GM04503 (cell line): ENCODE measurements around the gene CWC27.
A peak's percentile ranks its signal among the peaks of the same experiment; 100 is the strongest.
"Not testable (repeated sequence)": the region's sequence is repeated elsewhere in the genome, so short reads cannot be mapped to it uniquely, and the experiment has no call there.

Experiments used
- DNase-seq: peaks from one replicate; pipeline ENCODE4 v3.0.0-alpha.2; 2012; ENCODE audit warnings: low read depth

Gene CWC27

GRCh38 chr5:64838803-64839202 lies 70.1 kb downstream of the CWC27 start:
- DNase-seq = no peak

GRCh38 chr5:64839936-64840335 lies 71.2 kb downstream of the CWC27 start:
- no peak for DNase-seq

- DNase-seq = no peak
Measured at GRCh38 chr5:64840958-64841357, 72.2 kb downstream of the CWC27 start.

- no peak for DNase-seq
Measured at GRCh38 chr5:64853777-64854176, 85.0 kb downstream of the CWC27 start.

DNA sequence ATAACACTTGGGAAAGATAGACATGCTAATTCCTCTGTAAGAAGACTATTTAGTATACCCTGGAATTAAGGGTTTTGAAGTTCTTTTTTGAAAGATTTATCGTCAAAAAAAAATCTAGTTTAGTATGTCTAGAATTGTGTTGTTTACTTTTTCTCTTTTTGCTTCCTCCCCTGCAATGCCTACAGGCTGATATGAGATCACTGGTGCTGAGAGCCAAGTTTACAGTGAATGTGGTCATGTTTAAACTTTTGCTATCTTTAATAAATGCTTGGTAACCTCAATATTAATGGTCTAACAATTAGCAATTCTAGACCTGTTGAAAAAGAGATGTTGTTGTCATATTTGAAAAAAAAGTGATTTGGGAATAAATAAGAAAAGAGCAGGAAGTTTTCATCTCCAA lies 86.1 kb downstream of the CWC27 start:
- no peak for DNase-seq

DNA sequence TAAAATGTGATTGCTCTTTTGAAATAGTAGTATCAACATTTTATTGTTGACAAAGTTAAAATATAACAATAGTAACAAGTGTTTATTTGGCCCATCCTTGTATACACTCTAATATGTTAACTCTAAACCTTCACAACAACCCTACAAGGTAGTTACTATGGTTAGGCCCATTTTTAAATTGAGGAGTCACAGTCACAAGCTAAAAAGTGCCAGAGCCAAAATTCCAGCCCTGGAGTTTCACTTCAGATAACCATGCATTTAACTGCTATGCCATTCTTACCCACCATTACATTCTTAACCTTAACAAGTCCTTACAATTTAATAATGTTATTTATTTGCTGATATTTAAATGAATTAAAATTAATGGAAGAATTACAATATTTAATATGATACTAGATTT lies 91.2 kb downstream of the CWC27 start:
- no peak for DNase-seq

- no peak for DNase-seq
Measured at GRCh38 chr5:64861281-64861680, 92.6 kb downstream of the CWC27 start.

DNA sequence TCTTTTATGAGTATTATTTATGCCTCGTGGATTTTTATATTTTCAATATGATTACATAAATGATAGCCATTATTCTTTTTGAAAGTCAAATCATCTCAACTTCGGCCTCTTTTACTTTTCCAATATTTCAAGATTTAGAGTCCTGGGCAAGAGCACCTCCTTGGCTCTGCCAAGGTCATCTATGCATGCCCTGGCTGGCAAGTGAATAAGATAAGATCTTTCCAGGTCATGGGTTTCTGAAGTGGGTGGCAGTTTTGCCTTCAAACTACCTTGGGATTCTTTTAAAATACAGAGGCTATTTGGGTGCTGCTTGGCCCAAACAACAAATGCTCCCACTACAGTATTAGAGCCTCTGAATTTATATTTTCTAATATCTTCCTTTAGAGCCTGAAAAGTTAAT lies 95.4 kb downstream of the CWC27 start:
- DNase-seq = no peak

- DNase-seq = no peak
Measured at GRCh38 chr5:64865662-64866061, 96.9 kb downstream of the CWC27 start.

GRCh38 chr5:64869419-64869818 lies 100.7 kb downstream of the CWC27 start:
- DNase-seq = peak; percentile 21

DNA sequence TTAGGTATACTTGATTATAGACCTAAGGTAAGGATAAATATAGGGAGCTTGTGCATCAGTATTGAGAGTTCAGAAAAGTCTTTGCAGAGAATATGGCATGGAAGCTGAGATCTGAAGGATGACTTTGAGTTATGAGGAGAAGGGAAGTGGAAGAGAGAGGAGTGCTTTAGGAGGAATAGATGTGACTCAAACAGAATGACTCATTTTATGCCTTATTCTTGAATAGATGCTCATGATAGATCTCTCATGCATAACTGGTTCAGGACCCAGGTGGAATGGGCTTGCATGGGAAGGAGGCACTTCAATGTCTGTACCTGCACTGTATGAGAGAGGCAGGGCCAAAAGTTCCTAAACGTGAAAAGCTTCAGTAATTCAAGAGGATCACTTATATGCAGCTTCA lies 103.3 kb downstream of the CWC27 start:
- DNase-seq = no peak

DNA sequence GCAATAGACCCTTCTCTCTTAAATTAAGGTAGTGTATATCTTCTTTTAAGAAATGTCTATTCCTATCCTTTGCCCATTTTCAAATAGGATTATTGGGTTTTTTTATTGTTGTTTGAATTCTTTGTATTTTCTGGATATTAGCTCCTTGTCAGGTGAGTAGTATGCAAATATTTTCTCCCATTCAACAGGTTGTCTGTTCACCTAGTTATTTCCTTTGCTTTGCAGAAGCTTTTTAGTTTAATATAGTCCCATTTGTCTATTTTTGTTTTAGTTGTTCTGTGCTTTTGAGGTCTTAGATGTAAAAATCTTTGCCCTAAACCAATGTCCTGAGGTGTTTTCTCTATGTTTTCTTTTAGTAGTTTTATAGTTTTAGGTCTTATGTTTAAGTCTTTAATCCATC lies 104.7 kb downstream of the CWC27 start:
- no peak for DNase-seq

GRCh38 chr5:64874753-64875152 lies 106.0 kb downstream of the CWC27 start:
- no peak for DNase-seq

DNA sequence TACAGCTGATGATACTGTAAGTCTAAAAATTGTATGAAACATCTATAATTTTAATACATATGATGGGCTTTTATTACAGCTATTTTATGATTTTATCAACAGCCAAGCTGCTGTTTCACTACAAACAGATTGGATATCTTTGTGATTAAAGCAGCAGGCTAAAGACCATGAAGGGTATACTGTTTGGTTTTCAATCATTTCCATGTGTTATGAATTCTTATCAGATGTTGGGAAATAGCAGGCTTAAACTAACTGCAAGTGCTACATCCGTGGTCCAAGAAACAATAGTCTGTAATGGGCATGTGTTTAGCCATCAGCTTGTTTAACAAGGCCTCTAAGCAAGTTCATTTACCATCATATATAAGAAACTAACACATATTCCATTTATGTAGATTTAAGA lies 107.5 kb downstream of the CWC27 start:
- DNase-seq = no peak

GRCh38 chr5:64880821-64881220 lies 112.1 kb downstream of the CWC27 start:
- no peak for DNase-seq

- DNase-seq = no peak
Measured at GRCh38 chr5:64883912-64884311, 115.2 kb downstream of the CWC27 start.

GRCh38 chr5:64884541-64884940 lies 115.8 kb downstream of the CWC27 start:
- DNase-seq = no peak

- DNase-seq = no peak
Measured at GRCh38 chr5:64887910-64888309, 119.2 kb downstream of the CWC27 start.

DNA sequence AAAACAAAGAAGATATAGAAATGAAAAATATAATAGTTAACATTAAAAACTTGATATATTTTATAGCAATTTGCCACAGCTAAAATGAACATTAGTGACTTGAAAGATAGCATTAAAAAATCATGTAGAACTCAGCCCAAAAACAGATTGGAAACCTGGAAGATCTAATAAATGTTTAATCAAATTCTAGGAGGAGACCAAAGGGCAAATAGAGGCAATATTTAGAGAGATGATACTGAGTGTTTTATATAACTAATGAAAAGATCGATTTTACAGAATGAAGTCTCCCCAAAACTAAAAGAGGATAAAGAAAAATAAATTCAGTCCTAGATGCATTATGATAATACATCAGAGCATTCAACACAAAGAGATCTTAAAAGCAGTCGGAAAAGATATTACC lies 127.0 kb downstream of the CWC27 start:
- DNase-seq = no peak

- DNase-seq = no peak
Measured at GRCh38 chr5:64899838-64900237, 131.1 kb downstream of the CWC27 start.

DNA sequence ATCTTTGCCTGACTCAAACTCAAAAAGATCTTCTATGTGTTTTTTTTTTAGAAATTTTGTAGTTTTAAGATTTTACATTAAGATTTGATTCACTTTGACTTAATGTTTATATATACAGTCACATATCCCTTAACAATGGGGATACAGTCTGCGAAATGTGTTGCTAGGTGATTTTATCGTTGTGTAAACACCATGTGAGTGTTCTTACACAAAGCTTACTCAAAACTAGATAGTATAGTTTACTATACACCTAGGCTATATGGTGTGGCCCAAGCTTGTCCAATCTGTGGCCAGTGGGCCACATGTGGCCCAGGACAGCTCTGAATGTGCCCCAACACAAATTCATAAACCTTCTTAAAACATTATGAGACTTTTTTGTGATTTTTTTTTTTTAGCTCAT lies 131.9 kb downstream of the CWC27 start:
- no peak for DNase-seq

DNA sequence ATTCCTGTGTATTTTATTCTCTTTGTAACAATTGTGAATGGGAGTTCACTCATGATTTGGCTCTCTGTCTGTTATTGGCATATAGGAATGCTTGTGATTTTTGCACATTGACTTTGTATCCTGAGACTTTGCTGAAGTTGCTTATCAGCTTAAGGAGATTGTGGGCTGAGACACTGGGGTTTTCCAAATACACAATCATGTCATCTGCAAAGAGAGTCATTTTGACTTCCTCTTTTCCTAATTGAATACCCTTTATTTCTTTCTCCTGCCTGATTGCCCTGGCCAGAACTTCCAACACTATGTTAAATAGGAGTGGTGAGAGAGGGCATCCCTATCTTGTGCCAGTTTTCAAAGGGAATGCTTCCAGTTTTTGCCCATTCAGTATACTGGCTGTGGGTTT lies 138.7 kb downstream of the CWC27 start:
- DNase-seq = not testable (repeated sequence)

- DNase-seq = peak; percentile 12
Measured at GRCh38 chr5:64914396-64914795, 145.7 kb downstream of the CWC27 start.

- DNase-seq = no peak
Measured at GRCh38 chr5:64918083-64918482, 149.4 kb downstream of the CWC27 start.

DNA sequence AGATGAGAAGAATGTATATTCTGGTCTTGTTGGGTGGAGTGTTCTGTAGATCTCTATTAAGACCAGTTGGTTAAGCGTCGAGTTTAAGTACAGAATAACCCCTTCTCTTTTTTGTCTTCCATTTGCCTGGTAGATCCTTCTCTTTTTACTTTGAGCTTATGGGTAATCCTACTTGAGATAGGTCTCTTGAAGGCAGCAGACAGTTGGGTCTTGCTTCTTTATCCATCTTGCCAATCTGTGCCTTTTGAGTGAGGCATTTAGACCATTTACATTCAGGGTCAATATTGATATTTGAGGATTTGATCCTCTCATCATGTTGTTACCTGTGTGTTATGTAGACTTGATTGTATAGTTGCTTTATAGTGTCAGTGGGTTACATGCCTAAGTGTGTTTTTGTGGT lies 152.7 kb downstream of the CWC27 start:
- no peak for DNase-seq
